Dendritic cell treated with granulocyte-macrophage colony-stimulating factor and Interleukin-4, amounts not matched to agents 40 ng/mL and 50 ng/mL, for 4 days (primary cell): Measurements from ENCODE around the gene NOP10.

Experiments
- H3K27ac Mint-ChIP-seq: one replicate; pipeline ENCODE4 v1.8.0; 2022; ENCODE audit warnings: mild to moderate bottlenecking, mixed read lengths
- H3K27me3 Mint-ChIP-seq: one replicate; pipeline ENCODE4 v1.8.0; 2022; ENCODE audit warnings: mild to moderate bottlenecking, mixed read lengths
- H3K36me3 Mint-ChIP-seq: one replicate; pipeline ENCODE4 v1.8.0; 2022; ENCODE audit warnings: low read depth, mixed read lengths
- H3K4me1 Mint-ChIP-seq: one replicate; pipeline ENCODE4 v1.8.0; 2022; ENCODE audit warnings: low read depth, mixed read lengths
- H3K4me3 Mint-ChIP-seq: one replicate; pipeline ENCODE4 v1.8.0; 2022; ENCODE audit warnings: mild to moderate bottlenecking, moderate library complexity, mixed read lengths
- H3K9me3 Mint-ChIP-seq: one replicate; pipeline ENCODE4 v1.8.0; 2022; ENCODE audit warnings: mixed read lengths
- intact Hi-C: fragments of 100-400 bp; cut with micrococcal nuclease; formaldehyde crosslinking; loops from one replicate; pipeline ENCODE4 v1.15.0; 2022

NOP10 gene

GRCh38 chr15:34334672-34335071 lies 8.3 kb downstream of the NOP10 start:
- H3K27me3 Mint-ChIP-seq = no peaks in the 10 kb centered on the region
- H3K4me3 Mint-ChIP-seq = no peak overlapping the region
- peaks cover 14% of the 10 kb centered on the region for H3K36me3 Mint-ChIP-seq
- H3K9me3 Mint-ChIP-seq = no peaks in the 10 kb centered on the region
- H3K4me1 Mint-ChIP-seq = peaks cover 45% of the 10 kb centered on the region
- H3K27ac Mint-ChIP-seq = peak overlapping the region; percentile 90
- intact Hi-C loops = loop anchor here (2.0 to 10.0 kb wide), 4 partner anchors 16 to 1180 kb away; partner anchors contain the start of genes EMC4, EMC7 and PGBD4

GRCh38 chr15:34332553-34333120 lies 10.3 kb downstream of the NOP10 start:
- peak overlapping the region; percentile 90 for H3K27ac Mint-ChIP-seq
- intact Hi-C loops = loop anchor here (10.0 kb wide), 1 partner anchor 1178 kb away; no protein-coding TSS in a partner anchor

GRCh38 chr15:34331809-34332208 lies 11.1 kb downstream of the NOP10 start:
- Mint-ChIP-seq H3K9me3 (no peaks in the 10 kb centered on the region), H3K4me3 (no peak overlapping the region), H3K27me3 (no peaks in the 10 kb centered on the region), H3K36me3 (peaks cover 6% of the 10 kb centered on the region), H3K27ac (no peak overlapping the region), H3K4me1 (peaks cover 47% of the 10 kb centered on the region)
- intact Hi-C loops = loop anchor here (10.0 kb wide), 1 partner anchor 1177 kb away; no protein-coding TSS in a partner anchor

More at GRCh38 chr15:34332553-34333120, 10.3 kb downstream of the NOP10 start:
- Mint-ChIP-seq H3K4me3 (no peak overlapping the region), H3K9me3 (no peaks in the 10 kb centered on the region), H3K4me1 (peaks cover 51% of the 10 kb centered on the region), H3K36me3 (peaks cover 14% of the 10 kb centered on the region), H3K27me3 (no peaks in the 10 kb centered on the region)

- Mint-ChIP-seq H3K9me3 (no peaks in the 10 kb centered on the region), H3K4me3 (no peak overlapping the region), H3K27me3 (no peaks in the 10 kb centered on the region), H3K27ac (no peak overlapping the region), H3K36me3 (peaks cover 6% of the 10 kb centered on the region), H3K4me1 (peaks cover 32% of the 10 kb centered on the region)
- intact Hi-C loops = loop anchor here (10.0 kb wide), 1 partner anchor 1175 kb away; no protein-coding TSS in a partner anchor
Measured at GRCh38 chr15:34330279-34330678, 12.7 kb downstream of the NOP10 start.

- Mint-ChIP-seq H3K27me3 (no peaks in the 10 kb centered on the region), H3K36me3 (peaks cover 6% of the 10 kb centered on the region), H3K4me1 (peaks cover 27% of the 10 kb centered on the region), H3K4me3 (no peak overlapping the region), H3K9me3 (no peaks in the 10 kb centered on the region), H3K27ac (no peak overlapping the region)
- intact Hi-C loops = no loop called here
Measured at GRCh38 chr15:34329006-34329405, 13.9 kb downstream of the NOP10 start.

- intact Hi-C loops = no loop called here
- Mint-ChIP-seq H3K27ac (no peak overlapping the region), H3K4me3 (no peak overlapping the region), H3K9me3 (no peaks in the 10 kb centered on the region), H3K36me3 (peaks cover 6% of the 10 kb centered on the region), H3K27me3 (no peaks in the 10 kb centered on the region), H3K4me1 (peaks cover 24% of the 10 kb centered on the region)
Measured at GRCh38 chr15:34327906-34328305, 15.0 kb downstream of the NOP10 start.

GRCh38 chr15:34325368-34325767 lies 17.6 kb downstream of the NOP10 start:
- Mint-ChIP-seq H3K4me1 (peaks cover 12% of the 10 kb centered on the region), H3K9me3 (no peaks in the 10 kb centered on the region), H3K27me3 (no peaks in the 10 kb centered on the region), H3K4me3 (no peak overlapping the region), H3K27ac (no peak overlapping the region), H3K36me3 (peaks cover 4% of the 10 kb centered on the region)
- intact Hi-C loops = no loop called here

- Mint-ChIP-seq H3K4me3 (no peak overlapping the region), H3K9me3 (no peaks in the 10 kb centered on the region), H3K36me3 (no peaks in the 10 kb centered on the region), H3K27ac (no peak overlapping the region), H3K27me3 (no peaks in the 10 kb centered on the region), H3K4me1 (peaks cover 12% of the 10 kb centered on the region)
- intact Hi-C loops = no loop called here
Measured at GRCh38 chr15:34324933-34325332, 18.0 kb downstream of the NOP10 start.

GRCh38 chr15:34323217-34323616 lies 19.7 kb downstream of the NOP10 start:
- no peak overlapping the region for H3K4me3 Mint-ChIP-seq
- intact Hi-C loops = no loop called here
- no peaks in the 10 kb centered on the region for H3K9me3 Mint-ChIP-seq
- H3K4me1 Mint-ChIP-seq = peaks cover 15% of the 10 kb centered on the region
- H3K27ac Mint-ChIP-seq = no peak overlapping the region
- no peaks in the 10 kb centered on the region for H3K27me3 Mint-ChIP-seq
- H3K36me3 Mint-ChIP-seq = no peaks in the 10 kb centered on the region

GRCh38 chr15:34318277-34319079 lies 24.5 kb downstream of the NOP10 start:
- no peaks in the 10 kb centered on the region for H3K9me3 Mint-ChIP-seq
- peak overlapping the region; percentile 90 for H3K27ac Mint-ChIP-seq
- H3K27me3 Mint-ChIP-seq = no peaks in the 10 kb centered on the region
- H3K4me1 Mint-ChIP-seq = peaks cover 21% of the 10 kb centered on the region
- peaks cover 21% of the 10 kb centered on the region for H3K36me3 Mint-ChIP-seq
- H3K4me3 Mint-ChIP-seq = peak overlapping the region; percentile 83
- intact Hi-C loops = loop anchor here (1.0 to 2.0 kb wide), 3 partner anchors 16 to 49 kb away; partner anchors contain the start of genes LPCAT4, NOP10 and NUTM1

GRCh38 chr15:34314491-34315490 lies 28.1 kb downstream of the NOP10 start:
- peaks cover 33% of the 10 kb centered on the region for H3K36me3 Mint-ChIP-seq
- no peaks in the 10 kb centered on the region for H3K27me3 Mint-ChIP-seq
- H3K27ac Mint-ChIP-seq = peak overlapping the region; percentile 22
- H3K4me1 Mint-ChIP-seq = peaks cover 16% of the 10 kb centered on the region
- no peak overlapping the region for H3K4me3 Mint-ChIP-seq
- H3K9me3 Mint-ChIP-seq = no peaks in the 10 kb centered on the region
- intact Hi-C loops = no loop called here

GRCh38 chr15:34311563-34311962 lies 31.4 kb downstream of the NOP10 start:
- H3K27ac Mint-ChIP-seq = no peak overlapping the region
- no peaks in the 10 kb centered on the region for H3K27me3 Mint-ChIP-seq
- H3K36me3 Mint-ChIP-seq = peaks cover 45% of the 10 kb centered on the region
- intact Hi-C loops = no loop called here
- H3K9me3 Mint-ChIP-seq = no peaks in the 10 kb centered on the region
- H3K4me1 Mint-ChIP-seq = peaks cover 3% of the 10 kb centered on the region
- no peak overlapping the region for H3K4me3 Mint-ChIP-seq

GRCh38 chr15:34304613-34305012 lies 38.3 kb downstream of the NOP10 start:
- intact Hi-C loops = no loop called here
- peaks cover 27% of the 10 kb centered on the region for H3K36me3 Mint-ChIP-seq
- H3K4me1 Mint-ChIP-seq = peaks cover 13% of the 10 kb centered on the region
- H3K4me3 Mint-ChIP-seq = no peak overlapping the region
- no peaks in the 10 kb centered on the region for H3K9me3 Mint-ChIP-seq
- H3K27ac Mint-ChIP-seq = no peak overlapping the region
- H3K27me3 Mint-ChIP-seq = no peaks in the 10 kb centered on the region
